GM19025 (cell line): ENCODE results near the gene WSCD2.
A peak's percentile ranks its signal among the peaks of the same experiment; 100 is the strongest.

Source experiments
- ATAC-seq: cut with Tn5 transposase; IDR thresholded peaks from one replicate; pipeline ENCODE4 v1.9.1; 2021; ENCODE audit warnings: mild to moderate bottlenecking, low read depth, moderate library complexity; ENCODE audit not compliant: unreplicated experiment

WSCD2 gene

GRCh38 chr12:108152170-108152538 is 23.1 kb downstream of the WSCD2 start:
- ATAC-seq = no peak

- no peak for ATAC-seq
Observed at GRCh38 chr12:108156717-108157116, 27.6 kb downstream of the WSCD2 start.

- no peak for ATAC-seq
Observed at GRCh38 chr12:108157870-108158459, 28.9 kb downstream of the WSCD2 start.

- no peak for ATAC-seq
Observed at GRCh38 chr12:108162207-108162606, 33.1 kb downstream of the WSCD2 start.

- ATAC-seq = no peak
Observed at GRCh38 chr12:108166505-108166904, 37.4 kb downstream of the WSCD2 start.

- ATAC-seq = no peak
Observed at GRCh38 chr12:108167974-108168373, 38.9 kb downstream of the WSCD2 start.

GRCh38 chr12:108169708-108170107 is 40.6 kb downstream of the WSCD2 start:
- ATAC-seq = no peak

GRCh38 chr12:108170164-108170563 is 41.1 kb downstream of the WSCD2 start:
- no peak for ATAC-seq

GRCh38 chr12:108172033-108172432 is 42.9 kb downstream of the WSCD2 start:
- no peak for ATAC-seq

- ATAC-seq = no peak
Observed at GRCh38 chr12:108173160-108173559, 44.1 kb downstream of the WSCD2 start.

- ATAC-seq = no peak
Observed at GRCh38 chr12:108173892-108174291, 44.8 kb downstream of the WSCD2 start.

GRCh38 chr12:108174641-108175040 is 45.6 kb downstream of the WSCD2 start:
- ATAC-seq = no peak

GRCh38 chr12:108175310-108175709 is 46.2 kb downstream of the WSCD2 start:
- no peak for ATAC-seq

- no peak for ATAC-seq
Observed at GRCh38 chr12:108176292-108176691, 47.2 kb downstream of the WSCD2 start.

- ATAC-seq = no peak
Observed at GRCh38 chr12:108177131-108177530, 48.0 kb downstream of the WSCD2 start.

- ATAC-seq = no peak
Observed at GRCh38 chr12:108179305-108179704, 50.2 kb downstream of the WSCD2 start.

- peak; percentile 64 for ATAC-seq
Observed at GRCh38 chr12:108180255-108181094, 51.4 kb downstream of the WSCD2 start.

GRCh38 chr12:108181095-108181454 is 52.0 kb downstream of the WSCD2 start:
- no peak for ATAC-seq

GRCh38 chr12:108182096-108182495 is 53.0 kb downstream of the WSCD2 start:
- no peak for ATAC-seq

- no peak for ATAC-seq
Observed at GRCh38 chr12:108185002-108185401, 55.9 kb downstream of the WSCD2 start.

GRCh38 chr12:108187831-108188230 is 58.7 kb downstream of the WSCD2 start:
- ATAC-seq = no peak

- no peak for ATAC-seq
Observed at GRCh38 chr12:108190529-108190928, 61.4 kb downstream of the WSCD2 start.
